GM21717 (cell line): ENCODE measurements around the gene SNX9.
A peak's percentile ranks its signal among the peaks of the same experiment; 100 is the strongest.
"Not testable (repeated sequence)": the region's sequence is repeated elsewhere in the genome, so short reads cannot be mapped to it uniquely, and the experiment has no call there.

Source experiments
- ATAC-seq: cut with Tn5 transposase; IDR thresholded peaks from one replicate; pipeline ENCODE4 v1.9.1; 2021; ENCODE audit warnings: mild to moderate bottlenecking, moderate library complexity; ENCODE audit not compliant: unreplicated experiment

The SNX9 gene

GRCh38 chr6:157853902-157854502, 31.0 kb downstream of the SNX9 start:
- ATAC-seq: no peak

GRCh38 chr6:157855325-157855724, 32.3 kb downstream of the SNX9 start:
- ATAC-seq: no peak

DNA sequence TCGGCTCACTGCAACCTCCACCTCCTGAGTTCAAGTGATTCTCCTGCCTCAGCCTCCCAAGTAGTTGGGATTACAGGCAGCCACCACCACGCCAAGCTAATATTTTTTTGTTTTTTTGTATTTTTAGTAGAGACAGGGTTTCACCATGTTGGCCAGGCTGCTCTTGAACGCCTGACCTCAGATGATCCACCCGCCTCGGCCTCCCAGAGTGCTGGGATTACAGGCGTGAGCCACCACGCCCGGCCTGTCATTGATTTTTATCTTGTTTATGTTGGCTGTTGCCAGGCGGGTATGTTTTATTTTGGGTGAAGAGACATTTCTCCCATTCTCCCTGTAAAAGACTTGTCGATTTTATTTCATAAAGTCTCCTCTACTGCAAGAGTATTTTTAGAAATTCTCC, 32.8 kb downstream of the SNX9 start:
- not testable (repeated sequence) for ATAC-seq

- ATAC-seq: not testable (repeated sequence)
Measured at GRCh38 chr6:157858664-157859063, 35.6 kb downstream of the SNX9 start.

- ATAC-seq: no peak
Measured at GRCh38 chr6:157859775-157860504, 36.9 kb downstream of the SNX9 start.

GRCh38 chr6:157860505-157860991, 37.5 kb downstream of the SNX9 start:
- no peak for ATAC-seq

- no peak for ATAC-seq
Measured at GRCh38 chr6:157861184-157861583, 38.1 kb downstream of the SNX9 start.

DNA sequence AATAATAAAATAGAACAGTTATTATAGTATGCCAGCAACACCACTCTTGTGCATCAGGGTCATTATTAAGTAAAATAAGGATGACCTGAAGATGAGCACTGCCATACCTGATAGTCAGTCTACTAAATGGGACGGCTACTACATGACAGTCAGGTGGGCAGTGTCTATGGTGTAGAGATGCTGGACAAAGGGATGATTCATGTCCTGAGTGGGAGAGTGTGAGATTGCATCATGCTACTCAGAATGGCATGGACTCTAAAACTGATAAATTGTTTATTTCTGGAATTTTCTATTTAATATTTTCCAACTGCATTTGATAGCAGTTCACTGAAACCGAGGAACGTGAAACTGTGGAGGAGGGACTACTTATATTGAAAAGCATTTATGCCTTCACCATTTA, 38.8 kb downstream of the SNX9 start:
- no peak for ATAC-seq

DNA sequence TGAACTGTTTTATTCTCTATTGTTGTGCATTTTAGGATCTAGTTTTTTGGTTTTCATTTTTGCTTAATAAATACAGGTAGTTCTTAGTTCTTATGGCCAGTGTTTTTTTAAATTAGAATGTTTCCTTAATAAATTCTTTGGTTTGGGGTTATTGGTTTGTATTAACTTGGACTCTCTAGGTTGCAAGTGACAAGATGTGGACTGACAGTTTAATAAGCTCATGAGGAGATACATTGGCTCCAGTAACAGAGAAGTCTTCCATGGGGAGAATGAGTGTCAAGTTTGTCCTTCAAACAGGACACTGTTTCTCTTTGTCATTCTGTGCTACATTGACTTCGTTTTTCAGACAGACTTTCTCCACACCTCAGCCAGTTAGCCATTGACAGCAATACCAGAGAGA, 39.7 kb downstream of the SNX9 start:
- ATAC-seq: no peak

- no peak for ATAC-seq
Measured at GRCh38 chr6:157864185-157864761, 41.2 kb downstream of the SNX9 start.

DNA sequence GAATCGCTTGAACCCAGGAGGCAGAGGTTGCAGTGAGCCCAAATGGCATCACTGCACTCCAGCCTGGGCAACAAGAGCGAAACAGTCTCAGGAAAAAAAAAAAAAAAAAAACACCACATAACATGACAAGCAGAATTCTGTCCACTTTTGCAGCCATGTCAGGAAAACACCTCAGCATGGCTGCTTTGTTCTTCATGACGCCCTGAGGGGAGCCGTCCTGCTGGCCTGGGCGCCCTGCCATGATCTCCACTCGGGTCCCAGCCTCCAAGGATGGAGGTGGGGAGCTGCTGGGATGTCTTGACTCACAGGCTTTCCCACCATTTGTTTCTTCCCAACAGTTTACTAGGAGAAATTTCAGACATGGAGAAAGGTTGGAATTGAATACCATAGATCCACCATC, 42.2 kb downstream of the SNX9 start:
- no peak for ATAC-seq

DNA sequence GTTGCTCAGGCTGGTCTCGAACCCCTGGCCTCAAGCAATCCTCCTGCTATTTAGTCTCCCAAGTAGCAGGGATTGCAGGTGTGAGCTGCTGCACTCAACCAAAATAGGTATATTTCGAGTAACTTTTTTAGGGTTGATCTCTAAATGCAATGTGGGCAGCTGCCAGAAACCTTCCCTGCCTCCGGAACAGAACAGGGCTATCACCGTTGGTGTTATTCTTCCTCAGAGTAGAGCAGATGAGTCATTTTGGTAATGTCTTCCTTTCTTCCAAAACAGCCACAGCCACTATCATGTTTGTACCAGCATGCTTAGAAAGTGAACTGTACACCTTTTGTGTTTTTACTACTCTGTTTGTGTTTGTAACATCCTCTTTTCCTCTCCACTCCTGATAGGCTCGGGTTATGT, 44.1 kb downstream of the SNX9 start:
- ATAC-seq: no peak

- no peak for ATAC-seq
Measured at GRCh38 chr6:157867981-157868380, 44.9 kb downstream of the SNX9 start.

- ATAC-seq: no peak
Measured at GRCh38 chr6:157868835-157869234, 45.8 kb downstream of the SNX9 start.

DNA sequence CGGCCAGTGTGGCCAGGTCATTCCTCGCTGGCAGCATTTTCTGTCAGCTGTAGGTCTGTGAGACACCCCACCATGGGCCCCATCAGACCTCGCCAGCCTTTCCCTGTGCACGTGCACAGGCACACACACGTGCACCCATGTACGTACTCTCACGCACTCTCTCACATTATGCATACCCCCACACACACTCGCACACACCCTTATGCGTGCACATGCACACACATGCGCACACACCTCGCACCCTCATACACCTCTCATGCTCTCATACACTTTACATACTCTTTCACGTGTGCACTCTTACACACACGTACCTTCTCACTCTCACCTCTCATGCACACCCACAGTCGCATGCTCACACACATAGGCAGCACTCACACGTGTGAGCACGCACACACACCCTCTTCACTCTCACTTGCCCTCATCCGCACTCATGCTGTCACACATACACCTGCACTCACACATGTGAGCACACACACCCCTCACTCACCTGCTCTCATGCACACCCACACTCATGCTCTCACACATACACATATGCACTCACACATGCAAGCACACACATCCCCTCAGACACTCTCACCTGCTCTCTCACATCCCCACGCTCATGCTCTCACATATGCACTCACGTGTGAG, 46.7 kb downstream of the SNX9 start:
- no peak for ATAC-seq

DNA sequence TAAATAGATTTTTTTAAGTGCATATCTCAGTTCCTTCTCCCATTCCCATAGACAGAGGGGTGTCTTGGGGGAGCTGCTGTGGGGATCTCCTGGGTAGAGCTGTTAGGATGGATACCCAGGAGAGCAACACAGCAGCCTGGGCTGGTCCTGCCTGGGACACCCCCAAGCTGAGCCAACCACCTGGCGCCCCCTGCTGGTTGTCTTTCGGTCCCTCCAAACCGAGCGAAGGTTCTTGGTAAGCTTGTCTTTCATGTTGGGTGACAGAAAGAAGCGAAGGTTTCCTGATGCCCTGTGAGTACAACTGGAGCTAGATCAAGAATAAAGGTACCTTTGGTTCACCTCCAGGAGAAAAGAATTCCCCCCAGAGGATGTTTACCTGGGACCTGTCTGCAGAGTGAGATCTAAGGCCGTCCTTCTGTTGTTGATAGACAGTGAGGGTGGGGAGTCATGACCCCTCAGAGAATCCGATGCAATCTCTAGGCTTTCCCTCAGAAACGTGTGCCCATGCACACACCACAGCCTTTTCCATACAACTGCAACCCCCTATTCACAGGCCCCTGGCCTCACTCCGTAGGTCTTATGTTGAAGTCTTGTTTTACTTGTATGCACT, 50.8 kb downstream of the SNX9 start:
- ATAC-seq: no peak

GRCh38 chr6:157877149-157877548, 54.1 kb downstream of the SNX9 start:
- ATAC-seq: no peak

DNA sequence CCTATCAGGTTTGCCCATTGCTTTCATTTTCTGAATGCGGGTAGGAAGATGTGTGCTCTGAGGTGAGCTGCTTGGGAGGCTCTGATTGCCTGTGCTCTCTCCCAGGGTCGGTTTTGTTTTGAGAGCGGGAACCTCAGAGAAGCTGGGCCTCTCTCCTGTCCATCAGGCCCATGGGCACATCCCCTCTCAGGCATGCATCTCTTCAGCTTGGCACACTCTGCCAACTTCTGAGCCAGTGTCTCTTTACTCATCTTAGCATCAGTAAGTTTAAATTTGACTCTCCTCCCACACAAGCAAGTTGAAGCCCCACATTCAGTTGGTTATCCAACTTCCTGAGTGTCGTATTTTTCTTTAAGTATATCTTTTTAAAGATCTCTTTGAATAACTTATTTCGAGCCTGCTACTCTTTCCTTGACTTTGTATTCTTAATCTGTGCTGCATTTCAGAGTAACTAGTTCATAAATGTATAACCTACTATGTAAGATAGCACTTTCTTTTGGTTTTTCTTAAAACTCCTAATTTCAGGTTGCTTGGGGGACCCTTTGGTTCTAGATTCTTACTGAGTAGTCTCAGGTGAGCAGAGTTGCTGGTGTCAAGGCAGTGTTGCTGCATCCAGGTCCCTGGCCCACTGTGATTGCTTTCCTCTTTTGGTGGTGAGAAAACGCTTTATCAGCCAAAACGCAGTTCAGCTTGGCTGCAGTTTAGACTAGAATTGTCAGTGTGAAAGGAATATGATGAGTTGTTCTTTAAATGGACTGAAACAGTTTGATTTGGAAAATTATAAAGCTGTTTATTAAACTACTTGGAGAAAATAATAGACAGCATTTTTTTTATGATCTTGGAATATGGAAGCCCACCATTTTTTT, 54.8 kb downstream of the SNX9 start:
- no peak for ATAC-seq

DNA sequence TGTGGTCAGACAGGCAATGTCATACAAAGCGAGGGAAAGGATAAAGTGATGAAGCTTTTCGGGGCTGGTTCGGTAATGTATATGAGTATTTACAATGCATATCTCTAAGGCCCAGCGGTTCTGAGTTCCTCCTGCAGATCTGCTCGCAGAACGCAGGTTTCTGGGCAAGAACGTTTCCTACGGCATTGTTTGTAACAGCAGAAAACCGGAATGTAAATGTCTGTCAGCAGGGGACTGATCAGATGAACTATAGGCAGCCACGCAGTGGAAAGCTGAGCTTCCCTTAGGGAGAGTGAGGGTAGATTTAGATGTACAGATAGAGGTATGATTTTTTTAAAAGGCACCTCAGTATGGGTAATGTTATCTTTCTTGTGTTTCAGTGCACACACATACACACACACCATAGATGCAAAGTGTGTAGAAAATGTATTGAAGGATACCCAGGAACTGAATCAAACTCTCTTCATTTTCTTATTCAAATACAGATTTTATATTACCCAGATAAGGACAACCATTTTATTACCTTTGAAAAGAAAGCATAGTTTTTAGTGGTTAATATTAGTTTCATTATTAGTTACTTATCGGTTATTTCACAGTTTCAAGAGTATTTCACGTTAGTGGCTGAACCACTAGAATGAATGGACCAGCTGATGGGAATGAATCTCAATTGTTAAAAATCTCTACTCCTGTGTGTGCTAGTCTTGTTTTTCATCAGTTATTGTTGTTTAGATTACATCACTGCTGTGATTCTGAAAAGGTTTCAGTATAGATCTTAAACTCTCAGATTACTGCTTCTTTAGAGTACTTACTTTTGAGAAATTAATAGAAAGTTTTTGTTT, 56.2 kb downstream of the SNX9 start:
- ATAC-seq: peak; percentile 91

DNA sequence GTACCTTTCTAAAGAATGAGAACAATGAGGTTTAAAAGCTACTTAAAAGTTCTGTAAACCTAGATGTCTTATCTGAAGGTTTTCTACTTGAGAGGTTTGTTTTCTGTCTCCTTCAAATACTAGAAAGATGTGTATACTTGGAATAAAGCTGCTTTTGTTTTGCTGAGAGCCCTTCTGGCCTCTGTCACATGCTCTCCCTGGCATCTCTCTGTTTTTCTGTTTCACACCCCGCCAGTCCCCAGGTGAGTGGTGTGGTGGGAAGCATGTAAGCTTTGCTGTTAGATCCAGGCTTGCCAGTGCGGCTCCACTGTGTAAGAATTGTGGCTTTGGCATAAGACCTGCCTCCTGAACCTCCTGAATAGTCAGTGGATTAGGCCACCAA, 56.8 kb downstream of the SNX9 start:
- peak; percentile 53 for ATAC-seq
